WTC11 (cell line): ENCODE results near the gene SLCO4A1. TPM values are rescaled to one million over a fixed set of nuclear protein-coding genes. Genes with fewer than 3 reads are reported as not detected.

ENCODE experiments used
- ATAC-seq: fragments of 200-7000 bp; cut with Tn5 transposase; 2 replicates; pipeline ENCODE4 v1.10.0; 2021; ENCODE audit warnings: mild to moderate bottlenecking, moderate library complexity
- CTCF ChIA-PET: fragments of 300-600 bp; sonication (Branson Sonifier 250); formaldehyde crosslinking; loops from one replicate; lab custom pipeline; 2021; ENCODE audit warnings: antibody characterized with exemption; lab: Charles Lee
- POLR2A ChIA-PET: fragments of 350-600 bp; sonication (Branson Sonifier 250); formaldehyde crosslinking; loops from one replicate; lab custom pipeline; 2021; ENCODE audit warnings: antibody characterized with exemption; lab: Charles Lee
- DNase-seq: peaks from one replicate; pipeline ENCODE4 v3.0.0; 2021; ENCODE audit warnings: low spot score
- H3K27ac Mint-ChIP-seq: 2 replicates; pipeline ENCODE4 v1.8.0; 2021; ENCODE audit warnings: mixed read lengths
- H3K27me3 Mint-ChIP-seq: 2 replicates; pipeline ENCODE4 v1.8.0; 2021; ENCODE audit warnings: low read depth, mild to moderate bottlenecking, moderate library complexity, mixed read lengths
- H3K36me3 Mint-ChIP-seq: 2 replicates; pipeline ENCODE4 v1.8.0; 2021; ENCODE audit warnings: mixed read lengths
- H3K4me1 Mint-ChIP-seq: 2 replicates; pipeline ENCODE4 v1.8.0; 2022; ENCODE audit warnings: mixed read lengths
- H3K4me3 Mint-ChIP-seq: 2 replicates; pipeline ENCODE4 v1.8.0; 2021; ENCODE audit warnings: mild to moderate bottlenecking, moderate library complexity, mixed read lengths
- H3K9me3 Mint-ChIP-seq: 2 replicates; pipeline ENCODE4 v1.8.0; 2021; ENCODE audit warnings: mixed read lengths
- ARID4B ChIP-seq: sonication (generic); formaldehyde crosslinking; IDR thresholded peaks from 2 replicates; pipeline ENCODE4 v1.8.0; 2023; ENCODE audit warnings: missing genetic modification reagents, mild to moderate bottlenecking, borderline replicate concordance
- CBFB ChIP-seq: sonication (generic); formaldehyde crosslinking; IDR thresholded peaks from 2 replicates; pipeline ENCODE4 v1.8.1; 2022; ENCODE audit warnings: mild to moderate bottlenecking, low read depth, missing genetic modification reagents
- NFE2L1 ChIP-seq: sonication (generic); formaldehyde crosslinking; IDR thresholded peaks from 2 replicates; pipeline ENCODE4 v1.8.1; 2023; ENCODE audit warnings: missing genetic modification reagents
- NR2C2 ChIP-seq: sonication (generic); formaldehyde crosslinking; IDR thresholded peaks from 2 replicates; pipeline ENCODE4 v1.8.0; 2022; ENCODE audit warnings: mild to moderate bottlenecking, missing genetic modification reagents
- OVOL2 ChIP-seq: fragments of 250-450 bp; sonication (Bioruptor Pico); IDR thresholded peaks from 2 replicates; pipeline ENCODE4 v1.9.0; 2021; ENCODE audit warnings: mild to moderate bottlenecking, borderline replicate concordance
- RORB ChIP-seq: fragments of 250-450 bp; sonication (Bioruptor Pico); IDR thresholded peaks from 2 replicates; pipeline ENCODE4 v1.9.0; 2021; ENCODE audit warnings: mild to moderate bottlenecking
- TCF7 ChIP-seq: sonication (generic); formaldehyde crosslinking; IDR thresholded peaks from 2 replicates; pipeline ENCODE4 v1.8.0; 2022; ENCODE audit warnings: mild to moderate bottlenecking, low read depth, missing genetic modification reagents, moderate library complexity
- USF1 ChIP-seq: sonication (generic); formaldehyde crosslinking; IDR thresholded peaks from 2 replicates; pipeline ENCODE4 v1.8.0; 2022; ENCODE audit warnings: mild to moderate bottlenecking, missing genetic modification reagents
- total RNA-seq: library from RNA; stranded (reverse); gene quantifications from 3 replicates; pipeline ENCODE4 v1.2.3, GENCODE V29; 2021
- TF ChIP-seq, protein P1 (sequence below): fragments of 250-450 bp; sonication (Bioruptor Pico); IDR thresholded peaks from 2 replicates; pipeline ENCODE4 v2.1.2; 2022; ENCODE audit warnings: mild to moderate bottlenecking, moderate library complexity
- TF ChIP-seq, protein P2 (sequence below): sonication (generic); formaldehyde crosslinking; IDR thresholded peaks from 2 replicates; pipeline ENCODE4 v1.8.1; 2022; ENCODE audit warnings: mild to moderate bottlenecking, missing genetic modification reagents, moderate library complexity, borderline replicate concordance
- TF ChIP-seq, protein P3 (sequence below): sonication (generic); formaldehyde crosslinking; IDR thresholded peaks from 2 replicates; pipeline ENCODE4 v1.8.1; 2022; ENCODE audit warnings: missing genetic modification reagents, borderline replicate concordance
- TF ChIP-seq, protein P4 (sequence below): sonication (generic); formaldehyde crosslinking; IDR thresholded peaks from 2 replicates; pipeline ENCODE4 v1.8.0; 2022; ENCODE audit warnings: mild to moderate bottlenecking, missing genetic modification reagents

SLCO4A1 gene
- total RNA-seq, 1 experiment from 2014 or later: 19.9 TPM

GRCh38 chr20:62645613-62646012 lies 3.3 kb downstream of the SLCO4A1 start (continued):
- no peak for TF ChIP-seq NR2C2 (CRISPR knock-in tag)
- TF ChIP-seq, protein P1, sequence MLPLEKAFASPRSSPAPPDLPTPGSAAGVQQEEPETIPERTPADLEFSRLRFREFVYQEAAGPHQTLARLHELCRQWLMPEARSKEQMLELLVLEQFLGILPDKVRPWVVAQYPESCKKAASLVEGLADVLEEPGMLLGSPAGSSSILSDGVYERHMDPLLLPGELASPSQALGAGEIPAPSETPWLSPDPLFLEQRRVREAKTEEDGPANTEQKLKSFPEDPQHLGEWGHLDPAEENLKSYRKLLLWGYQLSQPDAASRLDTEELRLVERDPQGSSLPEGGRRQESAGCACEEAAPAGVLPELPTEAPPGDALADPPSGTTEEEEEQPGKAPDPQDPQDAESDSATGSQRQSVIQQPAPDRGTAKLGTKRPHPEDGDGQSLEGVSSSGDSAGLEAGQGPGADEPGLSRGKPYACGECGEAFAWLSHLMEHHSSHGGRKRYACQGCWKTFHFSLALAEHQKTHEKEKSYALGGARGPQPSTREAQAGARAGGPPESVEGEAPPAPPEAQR (CRISPR knock-in tag): no peak
- no peak for TF ChIP-seq RORB (CRISPR knock-in tag)
- TF ChIP-seq, protein P2, sequence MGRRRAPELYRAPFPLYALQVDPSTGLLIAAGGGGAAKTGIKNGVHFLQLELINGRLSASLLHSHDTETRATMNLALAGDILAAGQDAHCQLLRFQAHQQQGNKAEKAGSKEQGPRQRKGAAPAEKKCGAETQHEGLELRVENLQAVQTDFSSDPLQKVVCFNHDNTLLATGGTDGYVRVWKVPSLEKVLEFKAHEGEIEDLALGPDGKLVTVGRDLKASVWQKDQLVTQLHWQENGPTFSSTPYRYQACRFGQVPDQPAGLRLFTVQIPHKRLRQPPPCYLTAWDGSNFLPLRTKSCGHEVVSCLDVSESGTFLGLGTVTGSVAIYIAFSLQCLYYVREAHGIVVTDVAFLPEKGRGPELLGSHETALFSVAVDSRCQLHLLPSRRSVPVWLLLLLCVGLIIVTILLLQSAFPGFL: no peak

DNA sequence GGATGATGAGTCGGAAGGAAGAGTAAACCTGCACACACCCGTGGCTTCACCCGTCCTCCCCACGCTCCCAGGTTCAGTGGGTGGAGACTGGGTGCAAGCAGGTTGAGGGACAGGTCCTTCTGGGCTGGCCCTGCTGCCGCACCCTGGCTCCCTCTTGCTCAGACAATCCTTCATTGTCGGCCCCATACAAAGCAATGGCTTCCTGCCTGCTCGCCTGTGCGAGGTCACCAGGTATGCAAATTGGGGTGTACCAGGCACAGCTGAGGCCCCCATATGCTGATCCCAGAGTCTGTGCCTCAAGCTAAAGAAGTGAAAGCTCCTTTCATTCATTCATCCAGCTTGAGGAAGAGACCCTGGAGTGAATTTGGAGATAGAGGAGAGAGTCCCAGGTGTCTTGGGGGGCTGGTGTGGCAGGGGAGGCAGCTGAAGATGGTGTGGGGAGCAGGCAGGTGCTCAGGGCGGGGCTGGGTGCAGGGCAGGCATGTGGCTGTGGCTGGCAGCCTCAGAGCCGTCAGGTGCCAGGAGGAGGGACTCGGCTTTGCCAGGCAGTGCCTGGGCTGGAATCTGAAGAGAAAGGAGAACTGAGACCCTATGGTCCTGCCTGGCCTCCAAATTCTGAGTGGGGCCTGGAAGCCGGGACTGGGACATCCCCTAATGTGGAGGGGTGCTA lies 4.7 kb downstream of the SLCO4A1 start:
- no peak for ATAC-seq
- Mint-ChIP-seq H3K36me3 (no peaks in the 10 kb centered on the region), H3K9me3 (no peaks in the 10 kb centered on the region), H3K27ac (no peak overlapping the region), H3K4me1 (peaks cover 22% of the 10 kb centered on the region), H3K27me3 (peaks cover 12% of the 10 kb centered on the region), H3K4me3 (no peak overlapping the region)
- POLR2A ChIA-PET: no interaction called here
- CTCF ChIA-PET: no interaction called here
- TF ChIP-seq, protein P3, sequence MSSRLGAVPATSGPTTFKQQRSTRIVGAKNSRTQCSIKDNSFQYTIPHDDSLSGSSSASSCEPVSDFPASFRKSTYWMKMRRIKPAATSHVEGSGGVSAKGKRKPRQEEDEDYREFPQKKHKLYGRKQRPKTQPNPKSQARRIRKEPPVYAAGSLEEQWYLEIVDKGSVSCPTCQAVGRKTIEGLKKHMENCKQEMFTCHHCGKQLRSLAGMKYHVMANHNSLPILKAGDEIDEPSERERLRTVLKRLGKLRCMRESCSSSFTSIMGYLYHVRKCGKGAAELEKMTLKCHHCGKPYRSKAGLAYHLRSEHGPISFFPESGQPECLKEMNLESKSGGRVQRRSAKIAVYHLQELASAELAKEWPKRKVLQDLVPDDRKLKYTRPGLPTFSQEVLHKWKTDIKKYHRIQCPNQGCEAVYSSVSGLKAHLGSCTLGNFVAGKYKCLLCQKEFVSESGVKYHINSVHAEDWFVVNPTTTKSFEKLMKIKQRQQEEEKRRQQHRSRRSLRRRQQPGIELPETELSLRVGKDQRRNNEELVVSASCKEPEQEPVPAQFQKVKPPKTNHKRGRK (CRISPR knock-in tag): no peak
- no peak for TF ChIP-seq NFE2L1 (CRISPR knock-in tag)
- TF ChIP-seq TCF7 (CRISPR knock-in tag): no peak
- TF ChIP-seq CBFB (CRISPR knock-in tag): no peak
- TF ChIP-seq USF1 (CRISPR knock-in tag): no peak
- TF ChIP-seq, protein P4, sequence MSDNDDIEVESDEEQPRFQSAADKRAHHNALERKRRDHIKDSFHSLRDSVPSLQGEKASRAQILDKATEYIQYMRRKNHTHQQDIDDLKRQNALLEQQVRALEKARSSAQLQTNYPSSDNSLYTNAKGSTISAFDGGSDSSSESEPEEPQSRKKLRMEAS (CRISPR knock-in tag): no peak
- no peak for TF ChIP-seq ARID4B
- DNase-seq: no peak

GRCh38 chr20:62647521-62648317 lies 5.4 kb downstream of the SLCO4A1 start:
- H3K27me3 Mint-ChIP-seq: peaks cover 12% of the 10 kb centered on the region
- no peak overlapping the region for H3K27ac Mint-ChIP-seq
- no peak overlapping the region for H3K4me3 Mint-ChIP-seq
- peaks cover 28% of the 10 kb centered on the region for H3K4me1 Mint-ChIP-seq
- CTCF ChIA-PET: no interaction called here
- no peaks in the 10 kb centered on the region for H3K9me3 Mint-ChIP-seq
- no peaks in the 10 kb centered on the region for H3K36me3 Mint-ChIP-seq
- no peak for DNase-seq
- POLR2A ChIA-PET: no interaction called here
- no peak for TF ChIP-seq OVOL2 (CRISPR knock-in tag)
- TF ChIP-seq, all 79 proteins: peak for 0
- no peak for ATAC-seq
